ENCODE results near the gene HES7. TPM values are rescaled to one million over a fixed set of nuclear protein-coding genes. Genes with fewer than 3 reads are reported as not detected.

Gene HES7
- total and polyA plus RNA-seq, 2 experiments from 2014 or later, result not detected

DNA sequence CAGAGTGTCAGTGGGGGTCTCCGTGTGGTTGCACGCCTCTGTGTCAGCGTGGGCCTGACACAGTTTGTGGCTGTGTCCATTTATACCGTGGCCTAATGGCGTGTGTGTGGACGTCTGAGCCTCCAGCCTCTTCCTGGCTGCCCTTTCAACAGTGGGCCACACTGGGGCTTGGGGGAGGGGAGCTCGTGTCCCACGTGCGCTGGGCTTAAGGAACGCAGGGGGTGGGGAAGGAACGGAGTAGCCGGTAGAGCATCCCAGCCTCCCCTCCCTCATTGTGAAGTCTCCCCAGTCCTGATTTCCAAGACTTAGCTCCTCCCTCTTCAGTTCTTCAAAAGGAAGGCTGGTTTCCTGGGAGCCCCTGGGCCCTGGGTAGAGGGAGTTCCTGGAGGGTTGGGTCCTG is 9.5 kb upstream of the HES7 start:
- no peaks in the 10 kb centered on the region for H3K9me3 ChIP-seq (ENCODE audit: low read depth)
- in situ Hi-C loops (cut with MboI), result no loop called here
- no peak for TF ChIP-seq EZH2phosphoT487 (IDR thresholded peaks at IDR 0.05; ENCODE audit: insufficient read depth, low read depth)
- TF ChIP-seq EZH2 (IDR thresholded peaks at IDR 0.05; ENCODE audit: insufficient read depth, poor library complexity, severe bottlenecking), result no peak

DNA sequence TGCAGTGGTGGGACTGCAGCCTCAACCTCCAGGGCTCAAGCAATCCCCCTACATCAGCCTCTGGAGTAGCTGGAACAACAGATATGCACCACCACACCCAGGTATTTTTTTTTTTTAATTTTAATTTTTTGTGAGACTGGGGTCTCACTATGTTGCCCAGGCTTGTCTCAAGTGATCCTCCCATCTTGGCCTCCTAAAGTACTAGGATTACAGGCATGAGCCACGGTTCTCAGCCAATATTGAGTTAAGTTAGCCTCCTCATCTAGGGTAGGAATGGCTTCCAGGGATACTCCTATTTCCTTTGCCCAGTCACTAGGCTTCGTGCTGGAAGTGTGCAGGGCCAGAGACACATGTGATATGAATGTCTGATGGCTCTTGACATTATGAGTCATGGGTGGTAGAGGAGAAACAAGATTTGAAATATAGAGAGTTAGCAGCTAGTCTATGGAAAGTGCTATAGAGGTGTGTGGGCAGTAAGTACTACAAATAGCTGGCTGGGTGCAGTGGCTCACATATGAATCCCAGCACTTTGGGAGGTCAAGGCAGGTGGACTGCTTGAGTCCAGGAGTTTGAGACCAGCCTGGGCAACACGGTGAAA is 8.0 kb upstream of the HES7 start:
- H3K9me2 ChIP-seq (ENCODE audit: insufficient read depth), result no peaks in the 10 kb centered on the region
- in situ Hi-C loops (cut with MboI), result no loop called here
- H3K9me3 ChIP-seq (ENCODE audit: low read depth), result no peaks in the 10 kb centered on the region
- no peak overlapping the region for H2AFZ ChIP-seq
- 43 to 54% methylated on average over 3 of the region's 3 CpGs for WGBS, 2 experiments (ENCODE audit: low coverage in 1 of 2, low lambda C conversion rate in 2 of 2, missing lambda C conversion rate in 2 of 2)
- H3K4me1 ChIP-seq (ENCODE audit: insufficient read depth), result no peaks in the 10 kb centered on the region
- H3K27me3 ChIP-seq (replicated peaks; ENCODE audit: insufficient read depth), result no peaks in the 10 kb centered on the region
- H3K4me3 ChIP-seq, result no peak overlapping the region
- H3K79me2 ChIP-seq (ENCODE audit: insufficient read depth), result no peaks in the 10 kb centered on the region
- no peak overlapping the region for H3K4me2 ChIP-seq (ENCODE audit: unreplicated experiment)
- no peaks in the 10 kb centered on the region for H3K36me3 ChIP-seq (ENCODE audit: low read depth)
- no peak for DNase-seq
- peaks cover 7% of the 10 kb centered on the region for H3F3A ChIP-seq (ENCODE audit: insufficient read depth)
- TF ChIP-seq EZH2 (IDR thresholded peaks at IDR 0.05; ENCODE audit: insufficient read depth, poor library complexity, severe bottlenecking) (no peak), EZH2phosphoT487 (IDR thresholded peaks at IDR 0.05; ENCODE audit: insufficient read depth, low read depth) (no peak)
- no peaks in the 10 kb centered on the region for H4K20me1 ChIP-seq (ENCODE audit: insufficient read depth)
- H3K27ac ChIP-seq, result no peak overlapping the region
- no peak overlapping the region for H3K9ac ChIP-seq

More for the DNA sequence above, 9.5 kb upstream of the HES7 start:
- 70 to 76% methylated on average over 11 to 12 of the region's 12 CpGs for WGBS, 2 experiments (ENCODE audit: low coverage in 1 of 2, low lambda C conversion rate in 2 of 2, missing lambda C conversion rate in 2 of 2)
- Histone ChIP-seq H3K4me2 (ENCODE audit: unreplicated experiment) (no peak overlapping the region), H3K27me3 (replicated peaks; ENCODE audit: insufficient read depth) (no peaks in the 10 kb centered on the region), H2AFZ (no peak overlapping the region), H3K27ac (no peak overlapping the region), H3F3A (ENCODE audit: insufficient read depth) (peaks cover 6% of the 10 kb centered on the region), H3K36me3 (ENCODE audit: low read depth) (no peaks in the 10 kb centered on the region), H3K79me2 (ENCODE audit: insufficient read depth) (no peaks in the 10 kb centered on the region), H3K4me3 (no peak overlapping the region), H3K4me1 (ENCODE audit: insufficient read depth) (peaks cover 5% of the 10 kb centered on the region), H3K9me2 (ENCODE audit: insufficient read depth) (no peaks in the 10 kb centered on the region), H3K9ac (no peak overlapping the region), H4K20me1 (ENCODE audit: insufficient read depth) (no peaks in the 10 kb centered on the region)
- DNase-seq, result no peak

DNA sequence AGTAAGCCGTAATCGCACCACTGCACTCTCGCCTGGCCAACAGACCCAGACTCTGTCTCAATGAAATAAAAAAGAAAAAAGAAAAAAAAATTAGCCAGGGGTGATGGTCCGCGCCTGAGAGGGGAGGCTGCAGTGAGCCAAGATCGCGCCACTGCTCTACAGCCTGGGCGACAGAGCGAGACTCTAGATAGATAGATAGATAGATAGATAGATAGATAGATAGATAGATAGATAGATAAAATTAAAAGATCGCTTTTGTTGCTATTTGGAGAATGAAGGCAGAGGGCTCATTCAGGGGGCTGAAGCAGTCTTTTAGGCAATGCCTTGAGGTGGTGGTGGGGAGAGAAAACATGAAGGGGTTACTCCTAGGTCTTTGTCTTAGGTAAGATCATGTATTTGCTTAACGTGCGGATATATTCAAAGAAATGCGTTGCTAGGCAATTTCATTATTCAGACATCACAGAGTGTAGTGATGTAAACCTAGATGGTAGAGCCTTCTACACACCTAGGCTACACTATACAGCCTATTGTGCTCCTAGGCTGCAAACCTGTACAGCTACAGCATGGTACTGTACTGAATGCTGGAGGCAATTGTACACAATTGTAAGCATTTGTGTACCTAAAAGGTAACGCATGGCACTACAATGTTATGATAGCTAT is 4.3 kb upstream of the HES7 start:
- DNase-seq, result no peak
- Histone ChIP-seq H4K20me1 (ENCODE audit: insufficient read depth) (no peaks in the 10 kb centered on the region), H3K27me3 (replicated peaks; ENCODE audit: insufficient read depth) (no peaks in the 10 kb centered on the region), H3K4me3 (no peak overlapping the region), H3K9ac (no peak overlapping the region), H2AFZ (no peak overlapping the region), H3K9me3 (ENCODE audit: low read depth) (no peaks in the 10 kb centered on the region), H3K9me2 (ENCODE audit: insufficient read depth) (no peaks in the 10 kb centered on the region), H3K4me1 (ENCODE audit: insufficient read depth) (peaks cover 19% of the 10 kb centered on the region), H3K79me2 (ENCODE audit: insufficient read depth) (no peaks in the 10 kb centered on the region), H3F3A (ENCODE audit: insufficient read depth) (peaks cover 14% of the 10 kb centered on the region), H3K36me3 (ENCODE audit: low read depth) (no peaks in the 10 kb centered on the region), H3K4me2 (ENCODE audit: unreplicated experiment) (no peak overlapping the region), H3K27ac (no peak overlapping the region)
- 94 to 95% methylated on average over 14 of the region's 14 CpGs for WGBS, 2 experiments (ENCODE audit: low coverage in 1 of 2, low lambda C conversion rate in 2 of 2, missing lambda C conversion rate in 2 of 2)
- in situ Hi-C loops (cut with MboI), result no loop called here
- TF ChIP-seq EZH2phosphoT487 (IDR thresholded peaks at IDR 0.05; ENCODE audit: insufficient read depth, low read depth) (no peak), EZH2 (IDR thresholded peaks at IDR 0.05; ENCODE audit: insufficient read depth, poor library complexity, severe bottlenecking) (no peak)

DNA sequence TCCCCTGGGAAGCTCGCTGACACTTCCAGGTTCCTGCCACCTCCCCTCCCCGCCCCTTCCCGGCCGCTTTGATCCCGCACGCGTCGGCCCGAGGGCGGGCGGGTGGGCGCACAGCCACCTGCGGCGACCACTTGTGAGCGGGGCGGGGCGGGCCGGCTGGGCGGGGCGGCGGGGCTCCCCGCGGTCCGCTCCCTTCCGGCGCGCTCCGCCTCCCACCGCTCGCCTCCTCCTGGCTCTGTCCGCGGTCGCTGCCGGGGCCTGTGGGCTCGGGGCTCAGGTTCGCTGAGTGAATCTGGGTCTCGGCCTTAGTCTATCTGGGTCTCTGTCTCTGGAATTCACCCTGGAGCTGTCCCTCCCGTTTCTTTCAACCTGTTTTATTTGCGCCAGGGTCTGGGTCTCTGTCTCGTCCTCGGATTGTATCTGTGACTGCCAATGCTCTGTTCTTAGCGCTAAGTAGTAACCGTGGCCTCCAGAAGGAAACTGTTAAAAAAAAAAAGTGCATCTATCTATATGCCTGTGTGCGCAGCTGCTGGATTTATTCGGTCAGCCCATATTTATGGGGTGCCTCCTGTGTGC is 2.7 kb upstream of the HES7 start:
- Histone ChIP-seq H3K9me2 (ENCODE audit: insufficient read depth) (no peaks in the 10 kb centered on the region), H3K27me3 (replicated peaks; ENCODE audit: insufficient read depth) (no peaks in the 10 kb centered on the region), H2AFZ (peak overlapping the region; percentile 93), H3K27ac (peak overlapping the region; percentile 3; the same call in 1 of the 2 replicates), H4K20me1 (ENCODE audit: insufficient read depth) (no peaks in the 10 kb centered on the region), H3K4me2 (ENCODE audit: unreplicated experiment) (peak overlapping the region; percentile 96), H3K9me3 (ENCODE audit: low read depth) (no peaks in the 10 kb centered on the region), H3K36me3 (ENCODE audit: low read depth) (no peaks in the 10 kb centered on the region), H3K4me3 (peak overlapping the region; percentile 75), H3K4me1 (ENCODE audit: insufficient read depth) (peaks cover 19% of the 10 kb centered on the region), H3K79me2 (ENCODE audit: insufficient read depth) (no peaks in the 10 kb centered on the region), H3K9ac (peak overlapping the region; percentile 60), H3F3A (ENCODE audit: insufficient read depth) (peaks cover 14% of the 10 kb centered on the region)
- in situ Hi-C loops (cut with MboI), result no loop called here
- 1 to 2% methylated on average over 11 to 18 of the region's 45 CpGs for WGBS, 2 experiments (ENCODE audit: low coverage in 1 of 2, low lambda C conversion rate in 2 of 2, missing lambda C conversion rate in 2 of 2)
- TF ChIP-seq EZH2phosphoT487 (IDR thresholded peaks at IDR 0.05; ENCODE audit: insufficient read depth, low read depth) (no peak), EZH2 (IDR thresholded peaks at IDR 0.05; ENCODE audit: insufficient read depth, poor library complexity, severe bottlenecking) (no peak)
- peak; percentile 67 for DNase-seq

All from GM23248 (cell line).